ENCODE results near the gene HLCS.

The HLCS gene

GRCh38 chr21:36747041-36747814, 219.2 kb downstream of the HLCS start:
- DNase-seq (ENCODE audit: low read depth, low spot score): no peak

- no peak for DNase-seq (ENCODE audit: low read depth, low spot score)
Measured at GRCh38 chr21:36745459-36745858, 221.0 kb downstream of the HLCS start.

GRCh38 chr21:36744560-36745231, 221.8 kb downstream of the HLCS start:
- no peak for DNase-seq (ENCODE audit: low read depth, low spot score)

- no peak for DNase-seq (ENCODE audit: low read depth, low spot score)
Measured at GRCh38 chr21:36744190-36744559, 222.3 kb downstream of the HLCS start.

GRCh38 chr21:36743446-36743845, 223.0 kb downstream of the HLCS start:
- no peak for DNase-seq (ENCODE audit: low read depth, low spot score)

- DNase-seq (ENCODE audit: low read depth, low spot score): no peak
Measured at GRCh38 chr21:36743008-36743407, 223.5 kb downstream of the HLCS start.

- DNase-seq (ENCODE audit: low read depth, low spot score): no peak
Measured at GRCh38 chr21:36741506-36741905, 225.0 kb downstream of the HLCS start.

GRCh38 chr21:36738489-36739126, 227.9 kb downstream of the HLCS start:
- DNase-seq (ENCODE audit: low read depth, low spot score): no peak

- DNase-seq (ENCODE audit: low read depth, low spot score): no peak
Measured at GRCh38 chr21:36735724-36736320, 230.6 kb downstream of the HLCS start.

- DNase-seq (ENCODE audit: low read depth, low spot score): no peak
Measured at GRCh38 chr21:36735201-36735515, 231.3 kb downstream of the HLCS start.

- no peak for DNase-seq (ENCODE audit: low read depth, low spot score)
Measured at GRCh38 chr21:36734367-36735200, 231.9 kb downstream of the HLCS start.

GRCh38 chr21:36733857-36734256, 232.6 kb downstream of the HLCS start:
- DNase-seq (ENCODE audit: low read depth, low spot score): no peak

- no peak for DNase-seq (ENCODE audit: low read depth, low spot score)
Measured at GRCh38 chr21:36732761-36733160, 233.7 kb downstream of the HLCS start.

GRCh38 chr21:36732217-36732616, 234.3 kb downstream of the HLCS start:
- no peak for DNase-seq (ENCODE audit: low read depth, low spot score)

GRCh38 chr21:36730291-36731281, 235.9 kb downstream of the HLCS start:
- DNase-seq (ENCODE audit: low read depth, low spot score): no peak

GRCh38 chr21:36729310-36729970, 237.0 kb downstream of the HLCS start:
- no peak for DNase-seq (ENCODE audit: low read depth, low spot score)

GRCh38 chr21:36728371-36729111, 237.9 kb downstream of the HLCS start:
- no peak for DNase-seq (ENCODE audit: low read depth, low spot score)

GRCh38 chr21:36727866-36728265, 238.6 kb downstream of the HLCS start:
- DNase-seq (ENCODE audit: low read depth, low spot score): no peak

- no peak for DNase-seq (ENCODE audit: low read depth, low spot score)
Measured at GRCh38 chr21:36725793-36726386, 240.6 kb downstream of the HLCS start.
